GM21786 (cell line): ENCODE measurements around the gene SARNP.

ENCODE experiments used
- ATAC-seq: cut with Tn5 transposase; IDR thresholded peaks from one replicate; pipeline ENCODE4 v1.9.1; 2021; ENCODE audit not compliant: unreplicated experiment

The SARNP gene

GRCh38 chr12:55743406-55744339, 73.9 kb downstream of the SARNP start:
- peak; percentile 41 for ATAC-seq

GRCh38 chr12:55742719-55743405, 74.7 kb downstream of the SARNP start, which contains the start of gene GDF11:
TSS of gene GDF11 (plus strand) at chr12:55743122. CDS start at chr12:55743317, 195 bp downstream.
- peak; percentile 31 for ATAC-seq

- ATAC-seq: no peak
These were observed 75.4 kb downstream of the SARNP start for GRCh38 chr12:55741931-55742680.

- no peak for ATAC-seq
These were observed 78.5 kb downstream of the SARNP start for GRCh38 chr12:55739025-55739378.

GRCh38 chr12:55738123-55739024, 79.2 kb downstream of the SARNP start:
- ATAC-seq: peak; percentile 83

- ATAC-seq: peak; percentile 4
These were observed 79.9 kb downstream of the SARNP start for GRCh38 chr12:55737581-55738122.

- peak; percentile 36 for ATAC-seq
These were observed 80.5 kb downstream of the SARNP start for GRCh38 chr12:55736780-55737580.

GRCh38 chr12:55736076-55736475, 81.4 kb downstream of the SARNP start:
- ATAC-seq: no peak

GRCh38 chr12:55734595-55734994, 82.9 kb downstream of the SARNP start:
- ATAC-seq: no peak

GRCh38 chr12:55733858-55734257, 83.7 kb downstream of the SARNP start:
- ATAC-seq: no peak

GRCh38 chr12:55733021-55733555, 84.4 kb downstream of the SARNP start:
- ATAC-seq: no peak

GRCh38 chr12:55732288-55732687, 85.2 kb downstream of the SARNP start:
- ATAC-seq: no peak

- peak; percentile 39 for ATAC-seq
These were observed 87.4 kb downstream of the SARNP start for GRCh38 chr12:55729819-55730818.

GRCh38 chr12:55728939-55729818, 88.3 kb downstream of the SARNP start, which contains the start of gene CD63:
TSS of gene CD63 (minus strand) at chr12:55729009. CDS start at chr12:55728341, 668 bp downstream.
- ATAC-seq: peak; percentile 59

GRCh38 chr12:55728186-55728938, 89.2 kb downstream of the SARNP start:
- ATAC-seq: peak; percentile 20

- no peak for ATAC-seq
These were observed 89.8 kb downstream of the SARNP start for GRCh38 chr12:55727643-55728185.
